GM12891 (cell line): ENCODE measurements around the gene KCNT1.

Experiments
- DNase-seq: peaks from one replicate; pipeline ENCODE4 v3.0.0; 2011; ENCODE audit warnings: low spot score; ENCODE audit not compliant: insufficient read length
- FAIRE-seq: peaks from 2 replicates; lab custom pipeline; 2011; peaks lifted over from hg19 to GRCh38; lab: Jason Lieb, UNC
- PAX5 ChIP-seq: IDR thresholded peaks from 2 replicates; pipeline ENCODE4 v1.6.1; 2011; ENCODE audit warnings: low read length, moderate library complexity, mild to moderate bottlenecking; ENCODE audit not compliant: insufficient read depth, severe bottlenecking
- POLR2A ChIP-seq: IDR thresholded peaks from 2 replicates; pipeline ENCODE4 v1.6.1; 2011; ENCODE audit warnings: low read depth, low read length, control low read depth
- POLR2AphosphoS5 ChIP-seq: IDR thresholded peaks from 2 replicates; pipeline ENCODE4 v1.6.1; 2011; ENCODE audit warnings: low read depth, low read length, control low read depth
- POU2F2 ChIP-seq: IDR thresholded peaks from 2 replicates; pipeline ENCODE4 v1.6.1; 2011; ENCODE audit warnings: low read depth, mild to moderate bottlenecking, control low read depth, low read length, moderate library complexity
- SPI1 ChIP-seq: IDR thresholded peaks from 2 replicates; pipeline ENCODE4 v1.6.1; 2011; ENCODE audit warnings: low read depth, low read length, control low read depth
- TAF1 ChIP-seq: IDR thresholded peaks from 2 replicates; pipeline ENCODE4 v1.6.1; 2011; ENCODE audit warnings: low read depth, low read length, control low read depth

KCNT1 gene

DNA sequence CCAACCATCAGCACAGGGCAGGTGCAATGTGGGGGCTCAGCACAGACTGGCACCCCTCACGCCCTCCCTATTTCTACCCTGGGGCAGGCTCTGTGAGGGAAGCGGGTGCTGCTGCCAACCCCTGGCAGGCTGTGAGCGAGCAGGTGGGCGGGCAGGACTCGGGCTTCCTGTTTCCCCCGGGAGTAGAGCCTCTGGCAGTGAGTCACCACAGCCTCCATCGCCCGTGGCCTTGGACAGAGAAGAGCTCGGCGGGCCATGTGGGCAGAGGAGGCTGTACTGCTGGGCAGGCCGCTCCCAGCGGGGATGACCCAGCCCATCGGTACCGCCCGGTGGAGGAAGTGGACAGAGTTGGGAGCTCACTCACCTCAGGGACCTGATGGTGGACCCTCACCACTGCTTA, 16.6 kb downstream of the KCNT1 start:
- DNase-seq (no peak), FAIRE-seq (no peak)
- TF ChIP-seq POU2F2 (no peak), POLR2A (no peak), TAF1 (no peak), POLR2AphosphoS5 (no peak), SPI1 (no peak), PAX5 (no peak)

DNA sequence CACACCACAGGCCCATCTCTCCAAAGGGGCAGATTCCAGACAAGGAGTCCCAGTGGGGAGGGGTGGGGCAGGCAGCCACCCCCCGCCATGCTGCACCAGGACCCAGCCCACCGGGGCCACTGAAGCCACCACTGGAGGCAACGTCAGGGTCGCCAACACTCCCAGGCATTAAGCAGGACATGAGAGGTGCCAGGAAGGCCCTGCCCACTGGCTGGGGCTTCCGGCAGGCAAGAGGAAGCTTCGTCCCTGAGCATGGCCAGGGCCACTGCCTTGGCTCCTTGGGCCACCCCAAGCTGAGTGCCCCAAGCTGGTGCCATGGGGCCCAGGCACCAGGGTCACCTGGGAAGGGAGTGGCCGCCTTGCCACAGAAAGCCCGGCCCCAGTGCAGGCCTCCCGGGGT, 17.5 kb downstream of the KCNT1 start:
- DNase-seq (no peak), FAIRE-seq (no peak)
- TF ChIP-seq SPI1 (no peak), TAF1 (no peak), POU2F2 (no peak), POLR2AphosphoS5 (no peak), PAX5 (no peak), POLR2A (no peak)

GRCh38 chr9:135722365-135722764, 20.4 kb downstream of the KCNT1 start:
- no peak for FAIRE-seq

DNA sequence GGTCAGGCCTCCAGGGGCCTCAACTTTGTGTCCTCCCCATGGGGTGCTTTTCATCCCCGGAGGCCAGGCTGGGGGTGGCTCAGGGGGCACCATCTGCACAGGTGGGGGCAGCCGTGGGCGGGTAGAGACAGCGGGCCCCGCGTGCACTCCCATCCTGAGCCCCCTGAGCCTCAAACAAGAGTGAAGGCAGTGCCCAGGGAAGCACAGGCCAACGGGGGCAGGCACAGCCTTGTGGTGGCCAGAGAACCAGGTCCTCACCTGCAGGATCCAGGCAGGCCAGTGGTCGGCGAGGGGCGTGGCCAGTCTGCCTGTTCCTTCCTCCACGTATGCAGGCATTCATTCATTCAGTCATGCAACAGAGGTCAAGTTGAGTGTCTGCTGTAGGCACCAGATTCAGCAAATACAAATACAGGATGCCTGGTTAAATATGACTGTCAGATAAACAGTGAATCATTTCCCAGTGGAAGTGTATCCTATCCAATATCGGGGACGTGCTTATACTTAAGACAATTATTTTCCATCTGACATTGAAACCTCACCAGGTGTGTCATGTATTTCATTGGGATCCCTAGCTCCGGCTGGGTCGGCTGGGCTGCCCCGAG, 22.3 kb downstream of the KCNT1 start:
- FAIRE-seq (no peak), DNase-seq (no peak)
- TF ChIP-seq POU2F2 (no peak), POLR2A (no peak), TAF1 (no peak), PAX5 (no peak), POLR2AphosphoS5 (no peak), SPI1 (no peak)

More at GRCh38 chr9:135722365-135722764, 20.4 kb downstream of the KCNT1 start:
- DNase-seq, result no peak
- no peak for TF ChIP-seq TAF1
- no peak for TF ChIP-seq POU2F2
- TF ChIP-seq POLR2A, result no peak
- no peak for TF ChIP-seq PAX5
- TF ChIP-seq SPI1, result no peak
- no peak for TF ChIP-seq POLR2AphosphoS5

- DNase-seq (no peak), FAIRE-seq (no peak)
- no peak for TF ChIP-seq PAX5
- no peak for TF ChIP-seq POLR2A
- TF ChIP-seq SPI1, result no peak
- TF ChIP-seq POU2F2, result no peak
- TF ChIP-seq TAF1, result no peak
- TF ChIP-seq POLR2AphosphoS5, result no peak
Observed at GRCh38 chr9:135726138-135726853, 24.3 kb downstream of the KCNT1 start.

- DNase-seq, result no peak
- TF ChIP-seq POLR2AphosphoS5 (no peak), POU2F2 (no peak), SPI1 (no peak), TAF1 (no peak), POLR2A (no peak), PAX5 (no peak)
- FAIRE-seq, result no peak
Observed at GRCh38 chr9:135727257-135727875, 25.4 kb downstream of the KCNT1 start.

DNA sequence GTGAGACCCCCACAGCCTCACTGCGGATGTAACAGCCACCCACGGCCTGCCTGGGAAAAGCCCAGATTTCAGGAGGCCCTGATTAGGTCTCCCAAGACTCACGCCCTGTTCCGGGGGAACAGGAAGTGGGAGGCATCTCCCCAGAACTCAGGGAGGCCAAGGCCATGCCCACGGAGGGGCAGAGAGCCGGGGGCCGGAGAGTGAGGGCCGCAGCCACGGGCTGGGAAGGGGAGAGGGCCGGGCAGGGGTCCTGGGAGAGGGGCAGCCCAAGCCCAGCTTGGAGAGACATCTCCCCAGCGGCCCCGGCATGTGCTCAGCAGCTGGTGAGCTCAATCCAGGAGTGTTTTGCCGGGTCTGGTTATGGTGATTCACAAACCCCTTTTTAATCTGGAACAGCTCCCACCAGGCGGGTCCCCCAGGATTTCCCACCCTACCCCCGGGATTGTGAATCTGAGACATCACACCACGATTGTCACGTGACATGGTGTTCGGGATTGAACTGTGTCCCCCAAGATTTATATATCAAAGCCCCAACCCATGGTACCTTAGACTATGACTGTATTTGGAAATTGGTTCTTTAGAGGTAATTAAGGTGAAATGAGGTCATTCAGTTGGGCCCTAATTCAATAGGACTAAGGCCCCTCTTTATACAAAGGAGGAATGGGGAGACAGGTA, 26.6 kb downstream of the KCNT1 start:
- FAIRE-seq (no peak), DNase-seq (no peak)
- TF ChIP-seq PAX5 (no peak), POLR2AphosphoS5 (no peak), POLR2A (no peak)

- no peak for TF ChIP-seq SPI1
- DNase-seq (no peak), FAIRE-seq (no peak)
Observed at GRCh38 chr9:135729480-135729879, 27.5 kb downstream of the KCNT1 start.

GRCh38 chr9:135731454-135731853, 29.5 kb downstream of the KCNT1 start:
- DNase-seq (no peak), FAIRE-seq (no peak)
- TF ChIP-seq POLR2AphosphoS5, result no peak

DNA sequence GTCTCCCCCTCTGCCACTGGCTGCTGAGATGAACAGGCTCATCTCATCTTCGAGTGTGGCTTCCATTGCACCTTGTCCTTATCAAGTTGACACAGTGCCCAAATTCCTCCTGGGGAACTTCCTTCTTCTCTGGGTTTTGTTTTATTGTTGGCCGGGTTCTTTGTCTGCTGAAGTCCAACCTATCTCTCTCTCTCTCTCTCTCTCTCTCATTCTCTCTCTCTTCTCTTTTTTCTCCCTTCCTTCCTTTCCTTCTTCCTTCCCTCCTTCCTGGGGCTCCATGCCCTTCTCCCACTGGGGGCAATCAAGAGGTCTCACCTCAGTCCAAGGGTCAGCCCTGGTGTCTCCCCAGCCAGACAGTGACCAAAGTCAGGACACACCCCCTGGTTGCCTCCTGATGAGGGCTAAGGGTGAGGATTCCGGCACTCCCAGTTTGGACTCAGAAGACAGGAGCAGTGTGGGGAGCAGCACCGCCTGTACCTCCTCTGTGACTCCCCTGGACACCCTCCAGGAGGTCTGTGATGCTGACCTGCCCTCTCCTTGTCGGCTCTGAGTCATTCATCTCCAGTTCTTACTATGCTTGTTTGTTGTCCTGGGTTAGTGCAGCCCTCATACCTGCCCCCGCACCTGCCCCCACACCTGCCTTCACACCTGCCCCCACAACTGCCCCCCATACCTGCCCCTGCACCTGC, 30.7 kb downstream of the KCNT1 start:
- DNase-seq (no peak), FAIRE-seq (no peak)

More for the DNA sequence above, 30.7 kb downstream of the KCNT1 start:
- TF ChIP-seq POU2F2 (no peak), POLR2A (no peak), PAX5 (no peak), POLR2AphosphoS5 (no peak), SPI1 (no peak), TAF1 (no peak)
